ENCODE data around the gene NAPSA.

The NAPSA gene

DNA sequence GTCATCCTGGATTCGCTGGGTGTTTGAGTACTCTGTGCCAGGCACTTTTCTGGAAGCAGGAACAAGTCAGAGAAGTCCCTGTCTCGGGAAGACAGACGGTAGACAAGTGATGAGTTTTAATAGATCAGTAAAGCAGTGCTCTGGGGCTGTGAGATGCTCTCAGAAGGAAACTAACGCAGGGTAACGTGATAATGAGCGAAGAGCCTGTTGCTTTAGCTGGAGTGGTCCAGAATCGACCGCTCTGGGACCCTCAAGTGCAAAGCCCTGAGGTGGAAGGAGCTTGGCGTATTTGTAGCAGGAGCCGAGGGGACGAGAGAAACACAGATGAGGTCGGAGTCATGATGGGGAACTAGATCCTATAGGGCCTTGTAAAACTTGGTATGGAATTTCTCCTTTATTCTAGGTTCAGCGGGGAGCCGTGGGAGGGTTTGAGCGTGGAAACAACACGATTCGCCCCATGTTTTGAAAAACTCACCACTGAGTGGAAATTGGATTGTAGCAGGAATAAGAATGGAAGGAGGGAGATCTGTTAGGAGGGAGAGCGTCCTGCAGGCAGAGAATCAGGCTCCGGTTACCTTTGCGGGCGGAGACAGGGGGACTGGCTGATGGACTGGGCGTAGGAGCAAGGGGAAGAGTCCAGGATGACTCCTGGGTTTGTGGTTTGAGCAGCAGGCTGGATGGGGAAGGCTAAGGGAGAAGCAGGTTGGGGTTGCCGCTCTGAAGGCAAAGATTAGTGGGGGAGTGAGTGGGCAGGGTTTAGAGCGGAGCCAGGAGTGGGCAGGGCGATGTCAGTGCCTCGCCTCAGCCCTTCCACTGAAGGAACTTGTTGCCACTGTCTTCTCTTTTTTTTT is 19.5 kb upstream of the NAPSA start:
- DNase-seq (ENCODE audit: low read depth in 4 of 4, low spot score in 1 of 4): no peak

DNA sequence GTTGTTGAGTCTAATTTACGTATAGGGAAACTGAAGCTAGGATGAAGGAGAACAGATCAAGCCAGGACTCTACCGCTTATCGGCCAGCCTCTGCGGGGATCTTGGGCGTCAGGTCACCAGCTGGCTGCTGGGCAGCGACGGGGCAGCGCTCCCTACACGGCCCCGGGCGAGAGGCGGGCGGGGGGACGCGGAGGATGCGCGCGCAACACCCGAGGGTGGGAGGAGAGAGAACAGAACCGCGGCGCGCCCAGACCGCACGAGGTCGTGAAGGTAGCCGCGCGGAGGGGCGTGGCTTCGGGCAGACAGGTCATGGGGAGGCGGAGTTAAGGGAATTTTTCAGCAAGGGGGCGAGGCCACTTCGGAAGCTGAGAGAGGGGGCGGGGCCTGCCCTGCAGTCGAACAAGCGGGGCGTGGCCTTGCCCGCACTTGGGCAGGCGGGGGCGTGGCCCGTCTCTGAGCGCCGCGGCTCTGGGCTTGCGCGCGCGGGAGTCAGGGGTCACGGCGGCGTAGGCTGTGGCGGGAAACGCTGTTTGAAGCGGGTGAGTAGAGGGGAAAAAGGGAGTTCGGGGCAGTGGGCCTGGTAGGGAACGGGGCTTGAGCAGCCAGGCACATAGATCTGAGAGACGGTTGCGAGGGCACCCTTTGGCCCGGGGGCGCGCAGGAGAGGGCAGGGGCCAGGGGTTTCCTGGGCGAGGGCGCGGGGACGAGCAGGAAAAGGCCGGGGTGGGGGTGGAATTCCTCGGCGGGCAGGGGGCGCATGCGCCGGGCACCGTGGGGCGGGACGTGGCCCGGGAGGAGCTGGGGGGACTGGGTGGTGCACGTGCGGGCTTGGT is 18.6 kb upstream of the NAPSA start, which contains the start of gene POLD1:
Gene POLD1 (plus strand): TSS at position 496 of the 833 bp plus-strand sequence. CDS start 14,505 bp downstream, outside the sequence.
- peak; percentile 96 to 99 (median 98) for DNase-seq (ENCODE audit: low read depth in 4 of 4, low spot score in 1 of 4)

GRCh38 chr19:50383001-50383851 is 17.8 kb upstream of the NAPSA start:
- no peak for DNase-seq (ENCODE audit: low read depth in 4 of 4, low spot score in 1 of 4)

DNA sequence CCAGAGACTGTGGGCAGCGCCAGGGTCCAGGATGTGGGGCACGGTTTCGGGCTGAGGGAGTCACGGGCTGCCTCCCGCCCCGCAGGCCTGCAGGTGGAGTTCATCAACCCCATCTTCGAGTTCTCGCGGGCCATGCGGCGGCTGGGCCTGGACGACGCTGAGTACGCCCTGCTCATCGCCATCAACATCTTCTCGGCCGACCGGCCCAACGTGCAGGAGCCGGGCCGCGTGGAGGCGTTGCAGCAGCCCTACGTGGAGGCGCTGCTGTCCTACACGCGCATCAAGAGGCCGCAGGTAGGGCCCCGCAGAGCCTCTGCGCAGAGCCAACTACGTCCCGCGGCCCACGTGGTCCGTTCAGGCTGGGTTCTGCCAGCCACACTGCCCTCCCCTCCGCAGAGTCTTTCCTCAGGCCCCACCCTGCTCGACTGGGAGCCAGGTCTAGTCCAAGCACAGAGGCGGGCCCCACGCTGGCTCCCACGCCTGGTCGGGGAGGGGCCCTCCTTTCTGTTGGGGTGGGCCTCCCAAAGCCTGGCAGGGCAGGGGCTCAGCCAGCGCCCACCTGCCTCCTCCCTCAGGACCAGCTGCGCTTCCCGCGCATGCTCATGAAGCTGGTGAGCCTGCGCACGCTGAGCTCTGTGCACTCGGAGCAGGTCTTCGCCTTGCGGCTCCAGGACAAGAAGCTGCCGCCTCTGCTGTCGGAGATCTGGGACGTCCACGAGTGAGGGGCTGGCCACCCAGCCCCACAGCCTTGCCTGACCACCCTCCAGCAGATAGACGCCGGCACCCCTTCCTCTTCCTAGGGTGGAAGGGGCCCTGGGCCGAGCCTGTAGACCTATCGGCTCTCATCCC is 16.7 kb upstream of the NAPSA start:
- no peak for DNase-seq (ENCODE audit: low read depth in 4 of 4, low spot score in 1 of 4)

DNA sequence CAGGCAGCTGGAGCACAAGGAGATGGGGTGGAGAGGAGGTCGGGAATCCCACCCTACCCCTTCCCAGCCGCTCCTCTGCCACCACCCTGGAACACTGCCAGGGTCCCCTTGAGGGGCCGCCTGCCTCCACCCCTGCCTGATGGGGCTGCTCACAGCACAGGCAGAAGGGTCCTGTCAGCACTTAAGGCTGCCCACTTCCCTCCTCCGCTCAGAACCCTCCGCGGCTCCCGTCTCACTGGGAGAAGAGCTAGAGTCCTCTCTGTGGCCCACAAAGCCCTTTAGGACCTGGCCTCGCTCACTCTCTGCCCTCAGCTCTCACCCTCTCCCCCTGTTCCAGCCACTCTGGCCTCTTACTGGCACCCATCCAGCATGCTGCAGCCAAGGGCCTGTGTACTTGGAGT is 15.3 kb upstream of the NAPSA start:
- no peak for DNase-seq (ENCODE audit: low read depth in 4 of 4, low spot score in 1 of 4)

DNA sequence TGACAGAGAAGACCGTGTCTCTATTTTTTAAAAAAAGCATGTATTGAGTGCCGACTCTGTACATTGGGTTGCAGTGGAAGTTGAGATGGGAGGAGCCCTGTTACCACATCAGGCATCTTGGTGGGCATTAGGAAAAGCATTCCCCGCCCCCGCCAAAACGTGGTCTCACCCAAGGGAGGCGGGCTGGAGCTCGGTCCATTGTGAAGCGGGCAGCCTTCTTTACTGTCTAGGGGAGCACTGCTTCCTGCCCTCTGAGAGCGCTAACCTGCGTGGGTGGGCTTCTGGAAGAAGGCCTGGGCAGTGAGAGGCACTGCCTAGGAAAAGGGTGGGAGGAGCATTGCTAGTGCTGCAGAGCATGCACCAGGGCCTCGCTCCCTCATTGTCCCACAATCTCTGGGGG is 14.7 kb upstream of the NAPSA start:
- no peak for DNase-seq (ENCODE audit: low read depth in 4 of 4, low spot score in 1 of 4)

DNA sequence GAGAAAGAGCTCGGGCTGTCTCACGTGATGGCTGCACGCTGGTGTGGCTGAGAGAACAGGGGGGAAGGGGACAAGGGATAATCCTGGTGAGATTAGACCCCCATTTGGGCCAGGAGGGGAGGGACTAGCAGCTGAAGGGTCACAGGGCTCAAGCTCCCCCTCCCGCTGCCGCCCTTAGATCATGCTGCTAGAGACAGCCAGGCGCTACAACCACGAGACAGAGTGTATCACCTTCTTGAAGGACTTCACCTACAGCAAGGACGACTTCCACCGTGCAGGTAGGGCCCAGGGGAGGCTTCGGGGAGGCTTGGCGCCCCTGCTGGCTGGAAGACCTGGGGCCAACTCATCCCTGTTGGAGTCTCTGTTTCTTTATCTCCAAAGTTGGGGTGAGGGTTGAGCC is 14.2 kb upstream of the NAPSA start:
- no peak for DNase-seq (ENCODE audit: low read depth in 4 of 4, low spot score in 1 of 4)

DNA sequence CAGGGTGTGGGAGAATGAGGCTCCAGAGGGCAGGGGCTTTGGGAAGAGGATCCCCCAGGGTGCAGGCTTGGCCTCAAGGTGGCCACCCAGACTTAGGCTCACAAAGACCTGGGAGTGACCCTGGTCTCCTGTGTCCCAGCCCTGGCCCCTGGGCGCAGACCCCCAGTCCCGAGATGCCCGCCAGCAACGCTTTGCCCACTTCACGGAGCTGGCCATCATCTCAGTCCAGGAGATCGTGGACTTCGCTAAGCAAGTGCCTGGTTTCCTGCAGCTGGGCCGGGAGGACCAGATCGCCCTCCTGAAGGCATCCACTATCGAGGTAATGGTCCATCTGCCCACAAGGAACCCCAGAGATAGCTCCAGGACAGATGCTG is 13.4 kb upstream of the NAPSA start:
- no peak for DNase-seq (ENCODE audit: low read depth in 4 of 4, low spot score in 1 of 4)

GRCh38 chr19:50378169-50378862 is 12.9 kb upstream of the NAPSA start:
- DNase-seq (ENCODE audit: low read depth in 4 of 4, low spot score in 1 of 4): no peak

GRCh38 chr19:50377517-50377916 is 12.1 kb upstream of the NAPSA start:
- DNase-seq (ENCODE audit: low read depth in 4 of 4, low spot score in 1 of 4): no peak

GRCh38 chr19:50377051-50377461 is 11.6 kb upstream of the NAPSA start:
- DNase-seq (ENCODE audit: low read depth in 4 of 4, low spot score in 1 of 4): no peak

- DNase-seq (ENCODE audit: low read depth in 4 of 4, low spot score in 1 of 4): peak; percentile 89 to 93 (median 90)
These were observed 11.0 kb upstream of the NAPSA start, which contains the start of gene NR1H2 for GRCh38 chr19:50376166-50377050. NR1H2 (plus strand) TSS chr19:50376457; CDS start chr19:50377606, 1,149 bp downstream.

DNA sequence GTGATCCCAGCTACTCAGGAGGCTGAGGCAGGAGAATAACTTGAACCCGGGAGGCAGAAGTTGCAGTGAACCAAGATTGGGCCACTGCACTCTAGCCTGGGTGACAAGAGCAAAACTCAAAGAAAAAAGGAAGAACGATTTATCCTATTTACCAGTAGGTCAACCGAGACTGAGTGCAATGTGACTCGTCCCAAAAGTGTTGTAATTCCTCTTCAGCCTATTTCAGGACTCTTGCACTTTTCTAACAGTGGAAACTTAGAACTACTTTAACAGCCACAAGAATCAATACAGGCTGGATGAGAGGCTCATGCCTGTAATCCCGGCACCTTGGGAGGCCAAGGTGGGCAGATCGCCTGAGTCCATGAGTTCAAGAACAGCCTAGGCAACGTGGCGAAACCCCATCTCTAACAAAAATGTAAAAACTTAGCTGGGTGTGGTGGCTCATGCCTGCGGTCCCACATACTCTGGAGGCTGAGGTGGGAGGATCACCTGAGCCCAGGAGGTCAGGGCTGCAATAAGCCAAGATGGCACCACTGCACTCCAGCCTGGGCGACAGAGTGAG is 6.6 kb upstream of the NAPSA start:
- DNase-seq (ENCODE audit: low read depth in 4 of 4, low spot score in 1 of 4): no peak

- peak in 3 of 4 experiments; percentile 69 to 72 (median 71) for DNase-seq (ENCODE audit: low read depth in 4 of 4, low spot score in 1 of 4)
These were observed 3.5 kb upstream of the NAPSA start for GRCh38 chr19:50368649-50369570.

DNA sequence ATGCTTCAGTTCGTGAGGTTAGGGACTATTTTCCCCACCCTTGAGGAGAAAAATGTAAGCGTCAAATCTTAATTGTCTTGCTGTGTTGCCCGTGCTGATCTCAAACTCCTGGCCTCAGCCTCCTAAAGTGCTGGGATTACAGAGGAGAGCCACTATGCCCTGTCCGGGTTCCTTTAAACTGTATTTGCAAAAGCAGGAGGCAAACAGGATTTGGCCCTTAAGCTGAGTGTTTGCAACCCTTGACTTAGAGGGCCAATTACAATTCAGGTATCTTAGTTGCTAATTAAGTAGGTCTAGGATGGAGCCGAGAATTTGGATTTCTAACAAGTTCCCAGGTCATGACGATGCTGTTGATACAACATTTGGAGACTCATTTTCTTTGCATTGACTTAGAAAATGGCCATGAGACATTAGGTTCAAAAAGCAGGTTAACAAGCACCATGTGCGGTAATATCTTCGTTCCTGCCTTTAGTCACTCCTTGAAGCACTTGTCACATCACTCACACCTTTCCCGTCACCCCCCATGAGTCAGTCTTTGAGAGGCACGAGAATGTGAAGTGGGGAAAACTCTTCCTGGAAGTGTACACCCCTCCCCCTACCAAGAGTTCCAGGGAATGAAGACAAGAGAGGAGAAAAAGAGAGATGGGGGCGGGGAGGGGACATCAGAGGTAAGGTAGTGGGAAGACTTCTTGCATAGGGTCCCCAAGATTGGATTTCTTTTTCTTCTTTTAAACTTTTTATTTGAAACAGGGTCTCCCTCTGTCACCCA is 2.6 kb downstream of the NAPSA start:
- DNase-seq (ENCODE audit: low read depth in 4 of 4, low spot score in 1 of 4): peak in 1 of 4 experiments; percentile 55

DNA sequence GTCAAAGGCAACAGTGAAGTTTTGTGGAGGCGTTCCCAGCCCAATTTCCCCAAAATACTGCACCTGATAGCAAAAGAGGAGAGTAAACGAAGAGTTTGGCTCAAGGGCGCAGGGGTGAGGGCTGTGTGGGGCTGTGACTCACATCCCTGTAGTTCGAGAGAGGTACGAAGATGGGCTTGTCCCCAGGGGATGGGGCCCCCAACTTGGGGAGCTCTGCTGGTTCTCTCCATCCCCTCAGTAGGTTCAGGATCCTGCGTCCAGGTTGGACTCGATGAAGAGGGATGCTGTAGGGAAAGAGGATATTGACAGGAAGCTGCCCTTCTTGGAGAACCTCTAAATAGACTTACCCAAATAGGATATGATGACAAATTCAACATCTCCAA is 3.4 kb downstream of the NAPSA start:
- DNase-seq (ENCODE audit: low read depth in 4 of 4, low spot score in 1 of 4): no peak
